SK-N-SH (cell line): Measurements from ENCODE around the gene EXOC4. TPM values are rescaled to one million over a fixed set of nuclear protein-coding genes. Genes with fewer than 3 reads are reported as not detected.
A peak's percentile ranks its signal among the peaks of the same experiment; 100 is the strongest.

Experiments used
- CTCF ChIA-PET: fragments of 300-600, 350-600 bp; formaldehyde crosslinking; extraction: SDS; loops from one replicate; lab custom pipeline; 2021; lab: Yijun Ruan, JAX
- POLR2A ChIA-PET: fragments of 350-600 bp; sonication (Branson Sonifier 250); formaldehyde crosslinking; extraction: SDS; loops from one replicate; lab custom pipeline; 2020; ENCODE audit warnings: antibody characterized with exemption, inconsistent platforms; lab: Yijun Ruan, JAX
- DNase-seq: peaks from one replicate; pipeline ENCODE4 v3.0.0; 2012
- H2AFZ ChIP-seq: fragments of 200-600 bp; sonication (generic); 2 replicates; pipeline ENCODE4 v1.8.1; 2016; ENCODE audit warnings: antibody characterized with exemption, mild to moderate bottlenecking, low read depth
- H3F3A ChIP-seq: fragments of 200-600 bp; sonication (generic); replicated peaks from 2 replicates; pipeline ENCODE3; 2016; ENCODE audit warnings: antibody characterized with exemption, mild to moderate bottlenecking; ENCODE audit not compliant: insufficient read depth
- H3K27ac ChIP-seq, 2 experiments: fragments of 200-500 bp in 1 of 2; fragments of 200-600 bp in 1 of 2; sonication (Bioruptor generic) in 1 of 2; sonication (generic), shearing (Covaris generic) in 1 of 2; 2 replicates each; pipeline versions ENCODE4 v1.5.1 to v1.6.1; 2014 to 2016; ENCODE audit warnings: low read depth in 2 of 2, inconsistent platforms in 1 of 2, low read length in 1 of 2, mild to moderate bottlenecking in 1 of 2, mixed read lengths in 1 of 2
- H3K27me3 ChIP-seq: fragments of 200-600 bp; sonication (generic), shearing (Covaris generic); 2 replicates; pipeline ENCODE4 v1.6.1; 2016; ENCODE audit warnings: mixed run types; ENCODE audit not compliant: insufficient read depth
- H3K36me3 ChIP-seq, 2 experiments: fragments of 200-500 bp in 1 of 2; fragments of 200-600 bp in 1 of 2; sonication (Bioruptor generic) in 1 of 2; sonication (generic) in 1 of 2; replicated peaks in 1 of 2; 2 replicates each; pipeline versions ENCODE3 to v1.5.1; 2014 to 2016; ENCODE audit warnings: low read length in 1 of 2, mild to moderate bottlenecking in 1 of 2; ENCODE audit not compliant: insufficient read depth in 2 of 2, control insufficient read depth in 1 of 2
- H3K4me1 ChIP-seq, 2 experiments: fragments of 200-500 bp in 1 of 2; fragments of 200-600 bp in 1 of 2; sonication (Bioruptor generic) in 1 of 2; sonication (generic), shearing (Covaris generic) in 1 of 2; 2 replicates each; pipeline versions ENCODE4 v1.5.1 to v1.6.1; 2014 to 2016; ENCODE audit warnings: low read depth in 1 of 2, low read length in 1 of 2, mixed run types in 1 of 2; ENCODE audit not compliant: insufficient read depth in 2 of 2, control insufficient read depth in 1 of 2
- H3K4me2 ChIP-seq: fragments of 200-600 bp; sonication (generic), shearing (Covaris generic); 2 replicates; pipeline ENCODE4 v1.6.1; 2017; ENCODE audit warnings: mixed run types
- H3K4me3 ChIP-seq, 2 experiments: fragments of 200-500 bp in 1 of 2; fragments of 200-600 bp in 1 of 2; sonication (Bioruptor generic) in 1 of 2; sonication (generic), shearing (Covaris generic) in 1 of 2; 2 replicates each; pipeline versions ENCODE4 v1.5.1 to v1.8.1; 2014 to 2016; ENCODE audit warnings: low read depth in 2 of 2, inconsistent platforms in 1 of 2, low read length in 1 of 2, mild to moderate bottlenecking in 1 of 2, mixed read lengths in 1 of 2, moderate library complexity in 1 of 2
- H3K79me2 ChIP-seq: fragments of 200-600 bp; sonication (generic); 2 replicates; pipeline ENCODE4 v1.8.1; 2017; ENCODE audit warnings: mild to moderate bottlenecking; ENCODE audit not compliant: insufficient read depth
- H3K9ac ChIP-seq: fragments of 200-600 bp; sonication (generic); 2 replicates; pipeline ENCODE4 v1.6.1; 2017; ENCODE audit warnings: mixed run types
- H3K9me2 ChIP-seq: fragments of 200-600 bp; sonication (generic); 2 replicates; pipeline ENCODE4 v1.6.1; 2017; ENCODE audit warnings: mixed run types
- H3K9me3 ChIP-seq: fragments of 200-600 bp; sonication (generic); 2 replicates; pipeline ENCODE4 v1.6.1; 2017; ENCODE audit warnings: mixed run types, mild to moderate bottlenecking, moderate library complexity
- H4K20me1 ChIP-seq: fragments of 200-600 bp; sonication (generic); 2 replicates; pipeline ENCODE4 v1.6.1; 2017; ENCODE audit warnings: mild to moderate bottlenecking, mixed run types; ENCODE audit not compliant: insufficient read depth
- ELF1 ChIP-seq: IDR thresholded peaks from 2 replicates; pipeline ENCODE4 v1.4.0; 2012
- FOSL2 ChIP-seq: IDR thresholded peaks from 2 replicates; pipeline ENCODE4 v1.4.0; 2012; ENCODE audit warnings: low read depth, mild to moderate bottlenecking, moderate library complexity, borderline replicate concordance
- FOXJ3 ChIP-seq: sonication (generic); formaldehyde crosslinking; IDR thresholded peaks from 2 replicates; pipeline ENCODE4 v1.5.1; 2020; ENCODE audit warnings: mild to moderate bottlenecking, missing genetic modification reagents
- GATA2 ChIP-seq: sonication (generic); formaldehyde crosslinking; IDR thresholded peaks from 2 replicates; pipeline ENCODE4 v1.5.0; 2020; ENCODE audit warnings: mild to moderate bottlenecking, missing genetic modification reagents
- MXI1 ChIP-seq: IDR thresholded peaks from 2 replicates; pipeline ENCODE4 v1.6.1; 2012; ENCODE audit warnings: mild to moderate bottlenecking, low read depth, low read length, improper control_type of control experiment
- NRF1 ChIP-seq: IDR thresholded peaks from 2 replicates; pipeline ENCODE4 v1.6.1; 2012; ENCODE audit warnings: low read depth, mild to moderate bottlenecking, low read length
- POLR2AphosphoS5 ChIP-seq: IDR thresholded peaks from 2 replicates; pipeline ENCODE4 v1.6.1; 2012; ENCODE audit warnings: low read depth, low read length
- RAD21 ChIP-seq: IDR thresholded peaks from 2 replicates; pipeline ENCODE4 v1.6.1; 2012; ENCODE audit warnings: mild to moderate bottlenecking, low read length
- RFX5 ChIP-seq: IDR thresholded peaks from 2 replicates; pipeline ENCODE4 v1.6.1; 2012; ENCODE audit warnings: mild to moderate bottlenecking, improper control_type of control experiment, low read length
- SIN3A ChIP-seq: IDR thresholded peaks from 2 replicates; pipeline ENCODE4 v1.6.1; 2012; ENCODE audit warnings: low read depth, mild to moderate bottlenecking, low read length, moderate library complexity, borderline replicate concordance
- SMC3 ChIP-seq: IDR thresholded peaks from 2 replicates; pipeline ENCODE4 v1.6.1; 2012; ENCODE audit warnings: low read depth, low read length, improper control_type of control experiment
- TAF1 ChIP-seq: IDR thresholded peaks from 2 replicates; pipeline ENCODE4 v1.6.1; 2012; ENCODE audit warnings: low read depth, mild to moderate bottlenecking, low read length, moderate library complexity, borderline replicate concordance
- TCF12 ChIP-seq: IDR thresholded peaks from 2 replicates; pipeline ENCODE4 v1.4.0; 2012
- TEAD4 ChIP-seq: IDR thresholded peaks from 2 replicates; pipeline ENCODE4 v1.4.0; 2012; ENCODE audit warnings: mild to moderate bottlenecking, borderline replicate concordance; ENCODE audit not compliant: insufficient read depth
- YY1 ChIP-seq: IDR thresholded peaks from 2 replicates; pipeline ENCODE4 v1.4.0; 2012; ENCODE audit warnings: low read depth, mild to moderate bottlenecking
- WGBS: methylation state at CpG from one replicate; pipeline ENCODE4 v1.1.6; 2017; ENCODE audit warnings: low lambda C conversion rate; 5-methylcytosine and 5-hydroxymethylcytosine counted together
- polyA plus RNA-seq, 3 experiments: library from polyadenylated mRNA; depleted of rRNA; stranded (reverse); fragments of >200 nt; gene quantifications; 2 replicates each; pipeline ENCODE4 v1.2.3, GENCODE V29; 2012
- TF ChIP-seq, protein P1 (sequence below): IDR thresholded peaks from 2 replicates; pipeline ENCODE4 v1.4.0; 2012; ENCODE audit warnings: low read depth, borderline replicate concordance
- TF ChIP-seq, protein P2 (sequence below): fragments of 150-350 bp; IDR thresholded peaks from 2 replicates; pipeline ENCODE4 v1.6.1; 2016; ENCODE audit warnings: mild to moderate bottlenecking, low read depth, low read length
- TF ChIP-seq, protein P3 (sequence below): fragments of 150-350 bp; IDR thresholded peaks from 2 replicates; pipeline ENCODE4 v1.6.1; 2017; ENCODE audit warnings: antibody characterized with exemption, low read length, low read depth, borderline replicate concordance
- TF ChIP-seq, protein P4 (sequence below): IDR thresholded peaks from 2 replicates; pipeline ENCODE4 v1.6.1; 2012; ENCODE audit warnings: mild to moderate bottlenecking, low read depth, low read length, moderate library complexity
- TF ChIP-seq, protein P5 (sequence below): IDR thresholded peaks from 2 replicates; pipeline ENCODE4 v1.4.0; 2012; ENCODE audit warnings: low read depth, borderline replicate concordance

The EXOC4 gene
- polyA plus RNA-seq, 1 of the 3 experiments (the other 2 are of a cell fraction), result 37.3 TPM

DNA sequence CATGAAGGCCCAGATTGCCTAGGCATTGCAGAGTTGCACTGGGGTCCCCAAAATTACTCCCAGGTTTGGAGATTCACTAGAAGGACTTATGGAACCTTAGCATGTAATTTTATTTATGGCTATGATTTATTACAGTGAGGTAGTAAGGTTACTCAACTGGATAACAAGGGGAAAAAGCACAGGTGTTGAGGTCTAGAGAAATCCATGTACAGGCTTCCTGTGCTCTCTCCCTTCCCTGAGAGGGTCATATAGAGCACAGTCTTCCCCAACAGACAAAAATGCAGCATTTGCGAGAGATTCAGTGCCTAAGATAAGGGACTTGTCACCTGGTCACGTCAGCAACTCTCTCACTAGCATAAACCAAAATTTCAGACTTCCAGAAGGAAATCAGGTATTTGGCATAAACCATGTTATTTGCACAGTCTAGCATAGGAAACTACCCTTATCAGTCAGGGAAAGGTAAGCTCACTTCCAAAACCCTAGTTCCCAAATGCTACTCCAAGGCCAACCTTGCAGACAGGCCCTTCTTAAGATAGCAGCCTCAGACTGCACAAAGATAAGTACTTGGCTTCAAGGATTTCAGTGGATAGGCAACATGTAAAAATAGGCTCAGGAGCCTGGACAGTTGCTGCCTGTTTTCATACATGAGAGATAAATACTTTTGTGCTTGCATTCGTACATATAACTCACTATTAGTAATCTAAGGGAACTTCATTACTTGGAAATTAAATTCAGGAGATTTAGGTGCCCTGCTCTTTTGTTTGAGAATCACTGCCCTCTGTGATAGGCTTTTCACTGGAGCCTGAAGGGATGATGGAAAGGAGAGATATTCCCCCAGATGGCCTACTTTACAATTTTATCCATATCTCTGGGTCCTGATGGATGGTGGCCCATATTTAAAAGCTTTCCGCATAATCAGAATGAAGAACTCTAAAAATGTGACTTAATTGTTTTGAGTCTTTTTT is 495.8 kb downstream of the EXOC4 start:
- no peaks in the 10 kb centered on the region for H3K9me2 ChIP-seq
- ChIA-PET CTCF (interaction anchor here (0.6 to 8.3 kb wide), 22 partner anchors 10 to 393 kb away, joined by 3 to 50 read pairs (median 4); no protein-coding TSS in a partner anchor), POLR2A (interaction anchor here (0.6 to 2.7 kb wide), 12 partner anchors 21 to 193 kb away, joined by 3 to 16 read pairs (median 6); no protein-coding TSS in a partner anchor)
- no peak overlapping the region for H3K4me3 ChIP-seq
- peak overlapping the region; percentile 5 to 100; a peak in 3 of 4 replicates for H3K27ac ChIP-seq
- peak; percentile 75 for DNase-seq
- 80% methylated on average over 4 of the region's 4 CpGs for WGBS
- no peak overlapping the region for H3K9ac ChIP-seq
- peaks cover 4 to 63% of the 10 kb centered on the region in 2 experiments; a peak in 3 of 4 replicates for H3K4me1 ChIP-seq
- peaks cover 0 to 2% of the 10 kb centered on the region in 2 experiments for H3K36me3 ChIP-seq
- no peaks in the 10 kb centered on the region for H3K79me2 ChIP-seq
- H3K4me2 ChIP-seq, result no peak overlapping the region
- H2AFZ ChIP-seq, result no peak overlapping the region
- no peaks in the 10 kb centered on the region for H3K9me3 ChIP-seq
- H3K27me3 ChIP-seq, result no peaks in the 10 kb centered on the region
- no peaks in the 10 kb centered on the region for H4K20me1 ChIP-seq
- H3F3A ChIP-seq, result no peaks in the 10 kb centered on the region
- TF ChIP-seq GATA2 (CRISPR knock-in tag) (peak; percentile 99), MXI1 (peak; percentile 63; the same call in 1 of the 2 replicates), RAD21 (peak; percentile 45), POLR2AphosphoS5 (peak; percentile 66; the same call in 1 of the 2 replicates), FOSL2 (no peak), SMC3 (no peak; the same call in 1 of the 2 replicates), FOXJ3 (CRISPR knock-in tag) (peak; percentile 100), SIN3A (no peak), TEAD4 (peak; percentile 81), NRF1 (no peak), TAF1 (no peak), ELF1 (no peak), RFX5 (peak; percentile 76; the same call in 1 of the 2 replicates), YY1 (no peak), TCF12 (peak; percentile 86)
- TF ChIP-seq, protein P1, sequence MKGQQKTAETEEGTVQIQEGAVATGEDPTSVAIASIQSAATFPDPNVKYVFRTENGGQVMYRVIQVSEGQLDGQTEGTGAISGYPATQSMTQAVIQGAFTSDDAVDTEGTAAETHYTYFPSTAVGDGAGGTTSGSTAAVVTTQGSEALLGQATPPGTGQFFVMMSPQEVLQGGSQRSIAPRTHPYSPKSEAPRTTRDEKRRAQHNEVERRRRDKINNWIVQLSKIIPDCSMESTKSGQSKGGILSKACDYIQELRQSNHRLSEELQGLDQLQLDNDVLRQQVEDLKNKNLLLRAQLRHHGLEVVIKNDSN, result no peak
- TF ChIP-seq, protein P2, sequence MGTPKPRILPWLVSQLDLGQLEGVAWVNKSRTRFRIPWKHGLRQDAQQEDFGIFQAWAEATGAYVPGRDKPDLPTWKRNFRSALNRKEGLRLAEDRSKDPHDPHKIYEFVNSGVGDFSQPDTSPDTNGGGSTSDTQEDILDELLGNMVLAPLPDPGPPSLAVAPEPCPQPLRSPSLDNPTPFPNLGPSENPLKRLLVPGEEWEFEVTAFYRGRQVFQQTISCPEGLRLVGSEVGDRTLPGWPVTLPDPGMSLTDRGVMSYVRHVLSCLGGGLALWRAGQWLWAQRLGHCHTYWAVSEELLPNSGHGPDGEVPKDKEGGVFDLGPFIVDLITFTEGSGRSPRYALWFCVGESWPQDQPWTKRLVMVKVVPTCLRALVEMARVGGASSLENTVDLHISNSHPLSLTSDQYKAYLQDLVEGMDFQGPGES, result no peak
- TF ChIP-seq, protein P3, sequence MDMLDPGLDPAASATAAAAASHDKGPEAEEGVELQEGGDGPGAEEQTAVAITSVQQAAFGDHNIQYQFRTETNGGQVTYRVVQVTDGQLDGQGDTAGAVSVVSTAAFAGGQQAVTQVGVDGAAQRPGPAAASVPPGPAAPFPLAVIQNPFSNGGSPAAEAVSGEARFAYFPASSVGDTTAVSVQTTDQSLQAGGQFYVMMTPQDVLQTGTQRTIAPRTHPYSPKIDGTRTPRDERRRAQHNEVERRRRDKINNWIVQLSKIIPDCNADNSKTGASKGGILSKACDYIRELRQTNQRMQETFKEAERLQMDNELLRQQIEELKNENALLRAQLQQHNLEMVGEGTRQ, result no peak
- TF ChIP-seq, protein P4, sequence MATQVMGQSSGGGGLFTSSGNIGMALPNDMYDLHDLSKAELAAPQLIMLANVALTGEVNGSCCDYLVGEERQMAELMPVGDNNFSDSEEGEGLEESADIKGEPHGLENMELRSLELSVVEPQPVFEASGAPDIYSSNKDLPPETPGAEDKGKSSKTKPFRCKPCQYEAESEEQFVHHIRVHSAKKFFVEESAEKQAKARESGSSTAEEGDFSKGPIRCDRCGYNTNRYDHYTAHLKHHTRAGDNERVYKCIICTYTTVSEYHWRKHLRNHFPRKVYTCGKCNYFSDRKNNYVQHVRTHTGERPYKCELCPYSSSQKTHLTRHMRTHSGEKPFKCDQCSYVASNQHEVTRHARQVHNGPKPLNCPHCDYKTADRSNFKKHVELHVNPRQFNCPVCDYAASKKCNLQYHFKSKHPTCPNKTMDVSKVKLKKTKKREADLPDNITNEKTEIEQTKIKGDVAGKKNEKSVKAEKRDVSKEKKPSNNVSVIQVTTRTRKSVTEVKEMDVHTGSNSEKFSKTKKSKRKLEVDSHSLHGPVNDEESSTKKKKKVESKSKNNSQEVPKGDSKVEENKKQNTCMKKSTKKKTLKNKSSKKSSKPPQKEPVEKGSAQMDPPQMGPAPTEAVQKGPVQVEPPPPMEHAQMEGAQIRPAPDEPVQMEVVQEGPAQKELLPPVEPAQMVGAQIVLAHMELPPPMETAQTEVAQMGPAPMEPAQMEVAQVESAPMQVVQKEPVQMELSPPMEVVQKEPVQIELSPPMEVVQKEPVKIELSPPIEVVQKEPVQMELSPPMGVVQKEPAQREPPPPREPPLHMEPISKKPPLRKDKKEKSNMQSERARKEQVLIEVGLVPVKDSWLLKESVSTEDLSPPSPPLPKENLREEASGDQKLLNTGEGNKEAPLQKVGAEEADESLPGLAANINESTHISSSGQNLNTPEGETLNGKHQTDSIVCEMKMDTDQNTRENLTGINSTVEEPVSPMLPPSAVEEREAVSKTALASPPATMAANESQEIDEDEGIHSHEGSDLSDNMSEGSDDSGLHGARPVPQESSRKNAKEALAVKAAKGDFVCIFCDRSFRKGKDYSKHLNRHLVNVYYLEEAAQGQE, result no peak
- TF ChIP-seq, protein P5, sequence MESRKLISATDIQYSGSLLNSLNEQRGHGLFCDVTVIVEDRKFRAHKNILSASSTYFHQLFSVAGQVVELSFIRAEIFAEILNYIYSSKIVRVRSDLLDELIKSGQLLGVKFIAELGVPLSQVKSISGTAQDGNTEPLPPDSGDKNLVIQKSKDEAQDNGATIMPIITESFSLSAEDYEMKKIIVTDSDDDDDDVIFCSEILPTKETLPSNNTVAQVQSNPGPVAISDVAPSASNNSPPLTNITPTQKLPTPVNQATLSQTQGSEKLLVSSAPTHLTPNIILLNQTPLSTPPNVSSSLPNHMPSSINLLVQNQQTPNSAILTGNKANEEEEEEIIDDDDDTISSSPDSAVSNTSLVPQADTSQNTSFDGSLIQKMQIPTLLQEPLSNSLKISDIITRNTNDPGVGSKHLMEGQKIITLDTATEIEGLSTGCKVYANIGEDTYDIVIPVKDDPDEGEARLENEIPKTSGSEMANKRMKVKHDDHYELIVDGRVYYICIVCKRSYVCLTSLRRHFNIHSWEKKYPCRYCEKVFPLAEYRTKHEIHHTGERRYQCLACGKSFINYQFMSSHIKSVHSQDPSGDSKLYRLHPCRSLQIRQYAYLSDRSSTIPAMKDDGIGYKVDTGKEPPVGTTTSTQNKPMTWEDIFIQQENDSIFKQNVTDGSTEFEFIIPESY, result no peak
